Keratinocyte (primary cell): Measurements from ENCODE around the gene NPSR1. TPM values are rescaled to one million over a fixed set of nuclear protein-coding genes. Genes with fewer than 3 reads are reported as not detected.

ENCODE experiments used
- DNase-seq: peaks from one replicate; pipeline ENCODE4 v3.0.0-alpha.2; 2011; ENCODE audit warnings: low read depth, missing footprints, low spot score
- FAIRE-seq: peaks from 2 replicates; lab custom pipeline; 2011; peaks lifted over from hg19 to GRCh38; lab: Jason Lieb, UNC
- H2AFZ ChIP-seq: 2 replicates; pipeline ENCODE4 v1.6.0; 2012; ENCODE audit warnings: low read length, control low read depth, inconsistent platforms; ENCODE audit not compliant: control insufficient read depth
- H3K27ac ChIP-seq: 2 replicates; pipeline ENCODE4 v1.5.1; 2011; ENCODE audit warnings: low read length; ENCODE audit not compliant: control insufficient read depth, insufficient read depth
- H3K27me3 ChIP-seq: 3 replicates; pipeline ENCODE4 v1.6.0; 2011; ENCODE audit warnings: low read length; ENCODE audit not compliant: control insufficient read depth, insufficient read depth; ENCODE audit errors: extremely low read depth
- H3K36me3 ChIP-seq, 2 experiments: 2 replicates in 1 of 2; 3 replicates in 1 of 2; pipeline ENCODE4 v1.5.1; 2011; ENCODE audit warnings: low read length in 2 of 2, mild to moderate bottlenecking in 1 of 2; ENCODE audit not compliant: control insufficient read depth in 2 of 2, insufficient read depth in 2 of 2; ENCODE audit errors: extremely low read depth in 1 of 2
- H3K4me1 ChIP-seq: 3 replicates; pipeline ENCODE4 v1.5.1; 2011; ENCODE audit warnings: low read length; ENCODE audit not compliant: control insufficient read depth, insufficient read depth; ENCODE audit errors: extremely low read depth
- H3K4me2 ChIP-seq: 3 replicates; pipeline ENCODE4 v1.6.0; 2011; ENCODE audit warnings: low read depth, low read length; ENCODE audit not compliant: control insufficient read depth, insufficient read depth; ENCODE audit errors: extremely low read depth
- H3K4me3 ChIP-seq, 3 experiments: fragments of 200-600 bp in 1 of 3; sonication (generic) in 1 of 3; 2 replicates in 2 of 3; 3 replicates in 1 of 3; pipeline ENCODE4 v1.5.1; 2011 to 2016; ENCODE audit warnings: low read length in 3 of 3, mild to moderate bottlenecking in 3 of 3, control low read depth in 2 of 3, inconsistent platforms in 1 of 3, low read depth in 1 of 3, mixed read lengths in 1 of 3, mixed run types in 1 of 3, moderate library complexity in 1 of 3; ENCODE audit not compliant: control insufficient read depth in 2 of 3, insufficient read depth in 2 of 3; ENCODE audit errors: extremely low read depth in 1 of 3
- H3K79me2 ChIP-seq: 2 replicates; pipeline ENCODE4 v1.6.0; 2012; ENCODE audit warnings: low read length; ENCODE audit not compliant: control insufficient read depth, insufficient read depth
- H3K9ac ChIP-seq: 3 replicates; pipeline ENCODE4 v1.6.0; 2011; ENCODE audit warnings: low read length; ENCODE audit not compliant: control insufficient read depth, insufficient read depth; ENCODE audit errors: extremely low read depth
- H3K9me1 ChIP-seq: 3 replicates; pipeline ENCODE4 v1.6.0; 2011; ENCODE audit warnings: low read length; ENCODE audit not compliant: control insufficient read depth, insufficient read depth; ENCODE audit errors: extremely low read depth
- H3K9me3 ChIP-seq: 2 replicates; pipeline ENCODE4 v1.5.1; 2012; ENCODE audit warnings: low read depth, low read length; ENCODE audit not compliant: control insufficient read depth
- H4K20me1 ChIP-seq: 3 replicates; pipeline ENCODE4 v1.6.0; 2011; ENCODE audit warnings: low read length; ENCODE audit not compliant: control insufficient read depth, insufficient read depth; ENCODE audit errors: extremely low read depth
- CTCF ChIP-seq, 3 experiments: IDR thresholded peaks in 1 of 3; conservative IDR thresholded peaks in 1 of 3; optimal IDR thresholded peaks in 1 of 3; 2 replicates in 2 of 3; 3 replicates in 1 of 3; pipeline versions ENCODE3 to v1.5.1; 2011; ENCODE audit warnings: low read length in 3 of 3, mild to moderate bottlenecking in 3 of 3, moderate library complexity in 2 of 3, control low read depth in 1 of 3, inconsistent platforms in 1 of 3; ENCODE audit not compliant: insufficient read depth in 2 of 3; ENCODE audit errors: extremely low read depth in 1 of 3
- EZH2 ChIP-seq: IDR thresholded peaks from one replicate; pipeline ENCODE4 v1.6.1; 2012; ENCODE audit warnings: inconsistent platforms, mild to moderate bottlenecking, low read length, moderate library complexity
- dilution Hi-C: fragments of 300-500 bp; cut with MboI; formaldehyde crosslinking; loops from one replicate; pipeline ENCODE4 v1.7.0; 2020; ENCODE audit warnings: low sequenced_read_pairs; ENCODE audit not compliant: extremely low pct_ligation_motif_present
- polyA plus RNA-seq, 5 experiments: library from polyadenylated mRNA; depleted of rRNA in 3 of 5; stranded (reverse) in 3 of 5; stranded (forward) in 1 of 5; unstranded in 1 of 5; fragments of >200 nt; gene quantifications; 1 replicate in 1 of 5; 2 replicates in 3 of 5; 3 replicates in 1 of 5; pipeline versions ENCODE4 v1.2.1 to v1.2.3, GENCODE V29; 2011 to 2012; ENCODE audit warnings: missing spikeins in 2 of 5, low read depth in 1 of 5, low replicate concordance in 1 of 5

NPSR1 gene
- polyA plus RNA-seq, 1 donor (not counting 4 experiments of a cell fraction or from before 2014, with no cell fraction given), result not detected

GRCh38 chr7:34787586-34787985 is 129.6 kb downstream of the NPSR1 start:
- H2AFZ ChIP-seq, result no peak overlapping the region
- H3K4me2 ChIP-seq, result no peak overlapping the region
- no peaks in the 10 kb centered on the region for H3K9me1 ChIP-seq
- no peaks in the 10 kb centered on the region for H3K4me1 ChIP-seq
- no peak overlapping the region for H3K4me3 ChIP-seq
- H3K27ac ChIP-seq, result no peak overlapping the region
- H3K27me3 ChIP-seq, result no peaks in the 10 kb centered on the region
- H3K79me2 ChIP-seq, result no peaks in the 10 kb centered on the region
- no peak for DNase-seq
- no peaks in the 10 kb centered on the region for H4K20me1 ChIP-seq
- H3K9me3 ChIP-seq, result no peaks in the 10 kb centered on the region
- TF ChIP-seq CTCF (optimal IDR thresholded peaks at IDR 0.05 in 1 of 3, IDR thresholded peaks at IDR 0.05 in 1 of 3, conservative IDR thresholded peaks at IDR 0.05 in 1 of 3; ENCODE audit: extremely low read depth in 1 of 3, insufficient read depth in 2 of 3, low read length in 3 of 3), result no peak
- no peak for TF ChIP-seq EZH2
- FAIRE-seq, result no peak
- no peak overlapping the region for H3K9ac ChIP-seq
- H3K36me3 ChIP-seq, result no peaks in the 10 kb centered on the region
- dilution Hi-C loops, result no loop called here

- no peak for DNase-seq
- no peak overlapping the region for H3K4me2 ChIP-seq
- no peaks in the 10 kb centered on the region for H3K36me3 ChIP-seq
- H3K79me2 ChIP-seq, result no peaks in the 10 kb centered on the region
- no peak overlapping the region for H3K4me3 ChIP-seq
- dilution Hi-C loops, result no loop called here
- H4K20me1 ChIP-seq, result no peaks in the 10 kb centered on the region
- no peaks in the 10 kb centered on the region for H3K9me3 ChIP-seq
- H3K4me1 ChIP-seq, result no peaks in the 10 kb centered on the region
- TF ChIP-seq EZH2 (no peak), CTCF (optimal IDR thresholded peaks at IDR 0.05 in 1 of 3, IDR thresholded peaks at IDR 0.05 in 1 of 3, conservative IDR thresholded peaks at IDR 0.05 in 1 of 3; ENCODE audit: extremely low read depth in 1 of 3, insufficient read depth in 2 of 3, low read length in 3 of 3) (no peak)
- H2AFZ ChIP-seq, result no peak overlapping the region
- H3K27me3 ChIP-seq, result no peaks in the 10 kb centered on the region
- H3K9ac ChIP-seq, result no peak overlapping the region
- no peak for FAIRE-seq
- H3K27ac ChIP-seq, result no peak overlapping the region
- H3K9me1 ChIP-seq, result no peaks in the 10 kb centered on the region
Observed at GRCh38 chr7:34806831-34807230, 148.8 kb downstream of the NPSR1 start.
